Tibial artery (tissue), 4 donors: ENCODE measurements around the gene PIERCE2.

Experiments used
- DNase-seq, 2 donors: peaks; one replicate each; pipeline ENCODE4 v3.0.0-alpha.2; 2019
- H3K27ac ChIP-seq, 2 donors: fragments of 200-600 bp; sonication (generic) in 1 of 2; 1 replicate in 1 of 2; 2 replicates in 1 of 2; pipeline ENCODE4 v1.5.1; 2018 to 2019; ENCODE audit warnings: mild to moderate bottlenecking in 1 of 2
- H3K27me3 ChIP-seq, 2 donors: fragments of 200-600 bp; sonication (generic) in 1 of 2; one replicate each; pipeline versions ENCODE4 v1.5.1 to v1.6.0; 2016 to 2019
- H3K36me3 ChIP-seq, 3 donors: fragments of 200-600 bp; sonication (generic) in 2 of 3; one replicate each; pipeline ENCODE4 v1.5.1; 2016 to 2019; ENCODE audit warnings: mild to moderate bottlenecking in 2 of 3
- H3K4me1 ChIP-seq, 4 donors: fragments of 200-600 bp; sonication (generic) in 2 of 4; 1 replicate in 3 of 4; 2 replicates in 1 of 4; pipeline ENCODE4 v1.5.1; 2016 to 2019
- H3K4me3 ChIP-seq, 2 donors: fragments of 200-600 bp; sonication (generic) in 1 of 2; 1 replicate in 1 of 2; 2 replicates in 1 of 2; pipeline ENCODE4 v1.5.1; 2018 to 2019; ENCODE audit warnings: mild to moderate bottlenecking in 2 of 2
- H3K9me3 ChIP-seq, 3 donors: fragments of 200-600 bp; sonication (generic) in 1 of 3; one replicate each; pipeline ENCODE4 v1.5.1; 2016 to 2019
- CTCF ChIP-seq, 2 experiments: fragments of 200-600 bp in 1 of 2; fragments of 450-650 bp in 1 of 2; IDR thresholded peaks; one replicate each; pipeline ENCODE4 v1.5.1; 2017 to 2019; ENCODE audit warnings: antibody characterized with exemption in 2 of 2, mild to moderate bottlenecking in 1 of 2, moderate library complexity in 1 of 2
- intact Hi-C: fragments of 100-400 bp; cut with DNase I; formaldehyde crosslinking; loops from one replicate; pipeline ENCODE4 v1.15.0; 2023; ENCODE audit warnings: low total_unique reads

Gene PIERCE2

GRCh38 chr15:55372701-55373440 lies 35.4 kb upstream of the PIERCE2 start:
- H3K36me3 ChIP-seq, result peaks cover 45 to 87% (median 63%) of the 10 kb centered on the region in 3 donors
- no peak for TF ChIP-seq CTCF (IDR thresholded peaks at IDR 0.05)
- H3K4me3 ChIP-seq, result no peak overlapping the region
- intact Hi-C loops, result no loop called here
- H3K27me3 ChIP-seq, result no peaks in the 10 kb centered on the region
- H3K27ac ChIP-seq, result no peak overlapping the region
- H3K4me1 ChIP-seq, result peaks cover 0 to 8% (median 0%) of the 10 kb centered on the region in 4 donors
- H3K9me3 ChIP-seq, result no peaks in the 10 kb centered on the region
- DNase-seq, result no peak

GRCh38 chr15:55379095-55379494 lies 29.2 kb upstream of the PIERCE2 start:
- H3K36me3 ChIP-seq, result peaks cover 39 to 80% (median 60%) of the 10 kb centered on the region in 3 donors

GRCh38 chr15:55381595-55381994 lies 26.7 kb upstream of the PIERCE2 start:
- intact Hi-C loops, result no loop called here
- H3K36me3 ChIP-seq, result peaks cover 39 to 79% (median 53%) of the 10 kb centered on the region in 3 donors

More at GRCh38 chr15:55379095-55379494, 29.2 kb upstream of the PIERCE2 start:
- intact Hi-C loops, result no loop called here
- H3K4me3 ChIP-seq, result no peak overlapping the region
- H3K27me3 ChIP-seq, result no peaks in the 10 kb centered on the region
- no peaks in the 10 kb centered on the region for H3K4me1 ChIP-seq
- no peak for TF ChIP-seq CTCF (IDR thresholded peaks at IDR 0.05)
- H3K27ac ChIP-seq, result no peak overlapping the region
- no peak for DNase-seq
- H3K9me3 ChIP-seq, result no peaks in the 10 kb centered on the region

GRCh38 chr15:55383687-55384086 lies 24.6 kb upstream of the PIERCE2 start:
- Histone ChIP-seq H3K27ac (no peak overlapping the region), H3K36me3 (peaks cover 37 to 70% (median 52%) of the 10 kb centered on the region in 3 donors), H3K27me3 (no peaks in the 10 kb centered on the region), H3K4me1 (no peaks in the 10 kb centered on the region), H3K4me3 (no peak overlapping the region), H3K9me3 (no peaks in the 10 kb centered on the region)
- intact Hi-C loops, result no loop called here
- TF ChIP-seq CTCF (IDR thresholded peaks at IDR 0.05), result no peak
- DNase-seq, result no peak

More at GRCh38 chr15:55381595-55381994, 26.7 kb upstream of the PIERCE2 start:
- no peak for DNase-seq
- Histone ChIP-seq H3K27me3 (no peaks in the 10 kb centered on the region), H3K9me3 (no peaks in the 10 kb centered on the region), H3K27ac (no peak overlapping the region), H3K4me1 (no peaks in the 10 kb centered on the region), H3K4me3 (no peak overlapping the region)
- no peak for TF ChIP-seq CTCF (IDR thresholded peaks at IDR 0.05)

GRCh38 chr15:55387027-55387426 lies 21.3 kb upstream of the PIERCE2 start:
- peaks cover 28 to 62% (median 38%) of the 10 kb centered on the region in 3 donors for H3K36me3 ChIP-seq
- intact Hi-C loops, result no loop called here
- no peak for TF ChIP-seq CTCF (IDR thresholded peaks at IDR 0.05)

More at GRCh38 chr15:55387027-55387426, 21.3 kb upstream of the PIERCE2 start:
- no peak for DNase-seq
- Histone ChIP-seq H3K4me3 (no peak overlapping the region), H3K27me3 (no peaks in the 10 kb centered on the region), H3K27ac (no peak overlapping the region), H3K9me3 (no peaks in the 10 kb centered on the region), H3K4me1 (no peaks in the 10 kb centered on the region)
